VCaP (cell line): ENCODE measurements around the gene ST7L.
"Not testable (repeated sequence)": the region's sequence is repeated elsewhere in the genome, so short reads cannot be mapped to it uniquely, and the experiment has no call there.

Experiments
- H3K27ac ChIP-seq: fragments of 450-650 bp; 2 replicates; pipeline ENCODE4 v1.5.1; 2017
- CTCF ChIP-seq: fragments of 450-650 bp; conservative IDR thresholded peaks from 2 replicates; pipeline ENCODE4 v1.5.1; 2017; ENCODE audit warnings: mild to moderate bottlenecking, moderate library complexity

ST7L gene

GRCh38 chr1:112488141-112488540 is 130.8 kb downstream of the ST7L start:
- no peak for TF ChIP-seq CTCF
- H3K27ac ChIP-seq, result no peak overlapping the region

GRCh38 chr1:112487686-112488085 is 131.3 kb downstream of the ST7L start:
- not testable (repeated sequence) for H3K27ac ChIP-seq

GRCh38 chr1:112486063-112486462 is 132.9 kb downstream of the ST7L start:
- H3K27ac ChIP-seq, result not testable (repeated sequence)

GRCh38 chr1:112478314-112478713 is 140.6 kb downstream of the ST7L start:
- H3K27ac ChIP-seq, result no peak overlapping the region
- no peak for TF ChIP-seq CTCF

- no peak for TF ChIP-seq CTCF
- no peak overlapping the region for H3K27ac ChIP-seq
Observed at GRCh38 chr1:112477550-112477949, 141.4 kb downstream of the ST7L start.
